Activated CD4-positive, alpha-beta T cell treated with anti-CD3 and anti-CD28 coated beads, Interleukin-2, amount 50 U/mL, for 1 hour (primary cell): ENCODE measurements around the gene CXorf49.
"Not testable (repeated sequence)": the region's sequence is repeated elsewhere in the genome, so short reads cannot be mapped to it uniquely, and the experiment has no call there.

ENCODE experiments used
- DNase-seq: peaks from one replicate; pipeline ENCODE4 v3.0.0-alpha.2; 2020

The CXorf49 gene

GRCh38 chrX:71718185-71718584 lies at the start of gene CXorf49:
Gene CXorf49, minus strand, starts transcription at chrX:71718285. Its CDS starts 134 bp downstream, at chrX:71718151.
- DNase-seq, result not testable (repeated sequence)

- not testable (repeated sequence) for DNase-seq
These were observed 49.0 kb upstream of the CXorf49 start for GRCh38 chrX:71767134-71767533.

GRCh38 chrX:71765613-71766012 lies 47.5 kb upstream of the CXorf49 start:
- not testable (repeated sequence) for DNase-seq

- not testable (repeated sequence) for DNase-seq
These were observed 46.7 kb upstream of the CXorf49 start for GRCh38 chrX:71764832-71765231.

- not testable (repeated sequence) for DNase-seq
These were observed 45.0 kb upstream of the CXorf49 start, which contains the start of gene CXorf49B for GRCh38 chrX:71763049-71763448. Gene CXorf49B, plus strand, starts transcription at chrX:71763349. Its CDS starts 75 bp downstream, at chrX:71763424.

- DNase-seq, result not testable (repeated sequence)
These were observed 42.7 kb upstream of the CXorf49 start for GRCh38 chrX:71760688-71761281.

- DNase-seq, result not testable (repeated sequence)
These were observed 2.3 kb upstream of the CXorf49 start for GRCh38 chrX:71720289-71720886.

GRCh38 chrX:71719195-71719594 lies 1.1 kb upstream of the CXorf49 start:
- not testable (repeated sequence) for DNase-seq

GRCh38 chrX:71716323-71716722 lies 1.8 kb downstream of the CXorf49 start:
- DNase-seq, result not testable (repeated sequence)

- DNase-seq, result not testable (repeated sequence)
These were observed 2.5 kb downstream of the CXorf49 start for GRCh38 chrX:71715551-71715950.

- DNase-seq, result not testable (repeated sequence)
These were observed 4.0 kb downstream of the CXorf49 start for GRCh38 chrX:71714064-71714463.

- not testable (repeated sequence) for DNase-seq
These were observed 15.2 kb downstream of the CXorf49 start for GRCh38 chrX:71702853-71703252.

GRCh38 chrX:71699023-71699344 lies 19.1 kb downstream of the CXorf49 start:
- DNase-seq, result not testable (repeated sequence)

- not testable (repeated sequence) for DNase-seq
These were observed 19.6 kb downstream of the CXorf49 start for GRCh38 chrX:71698299-71699022.

GRCh38 chrX:71697466-71698298 lies 20.4 kb downstream of the CXorf49 start:
- DNase-seq, result not testable (repeated sequence)

GRCh38 chrX:71696641-71697465 lies 21.2 kb downstream of the CXorf49 start:
- not testable (repeated sequence) for DNase-seq

GRCh38 chrX:71679575-71680207 lies 38.4 kb downstream of the CXorf49 start:
- no peak for DNase-seq

GRCh38 chrX:71677195-71677594 lies 40.9 kb downstream of the CXorf49 start:
- not testable (repeated sequence) for DNase-seq

GRCh38 chrX:71676068-71676795 lies 41.9 kb downstream of the CXorf49 start:
- DNase-seq, result not testable (repeated sequence)

GRCh38 chrX:71675636-71676035 lies 42.4 kb downstream of the CXorf49 start:
- not testable (repeated sequence) for DNase-seq

- no peak for DNase-seq
These were observed 46.1 kb downstream of the CXorf49 start for GRCh38 chrX:71671938-71672337.
